ENCODE results near the gene TRIB2. TPM values are rescaled to one million over a fixed set of nuclear protein-coding genes. Genes with fewer than 3 reads are reported as not detected.

The TRIB2 gene
- polyA plus RNA-seq, 2 of the 4 experiments (the other 2 are of a cell fraction): 0.17 to 0.32 TPM

GRCh38 chr2:12734914-12735654 lies 18.3 kb downstream of the TRIB2 start:
- WGBS (ENCODE audit: missing lambda C conversion rate): 29% methylated on average over 12 of the region's 12 CpGs
- ATAC-seq (no peak), FAIRE-seq (no peak), DNase-seq (ENCODE audit: low read depth in 1 of 2, low spot score in 1 of 2) (no peak)
- Histone ChIP-seq H3K4me3 (no peak overlapping the region), H3K4me1 (no peaks in the 10 kb centered on the region), H3K27ac (no peak overlapping the region), H3K4me2 (no peak overlapping the region), H3K9me3 (no peaks in the 10 kb centered on the region)
- TF ChIP-seq NPAS2 (CRISPR knock-in tag; IDR thresholded peaks at IDR 0.05; ENCODE audit: borderline replicate concordance) (no peak), CHD4 (IDR thresholded peaks at IDR 0.05; ENCODE audit: borderline replicate concordance) (no peak), POLR2AphosphoS2 (conservative IDR thresholded peaks at IDR 0.05; ENCODE audit: low read length) (no peak), CBX8 (IDR thresholded peaks at IDR 0.05) (no peak), ESRRA (IDR thresholded peaks at IDR 0.05; ENCODE audit: borderline replicate concordance, low read length) (no peak), GATA3 (IDR thresholded peaks at IDR 0.05; ENCODE audit: borderline replicate concordance) (no peak), BHLHE40 (IDR thresholded peaks at IDR 0.05; ENCODE audit: low read depth, low read length) (no peak), EHMT2 (IDR thresholded peaks at IDR 0.05; ENCODE audit: low read depth) (no peak), RCOR1 (IDR thresholded peaks at IDR 0.05; ENCODE audit: low read depth, low read length) (no peak), ELK1 (IDR thresholded peaks at IDR 0.05; ENCODE audit: low read depth, low read length) (no peak), USF2 (IDR thresholded peaks at IDR 0.05) (no peak)
- TF ChIP-seq, protein P1, sequence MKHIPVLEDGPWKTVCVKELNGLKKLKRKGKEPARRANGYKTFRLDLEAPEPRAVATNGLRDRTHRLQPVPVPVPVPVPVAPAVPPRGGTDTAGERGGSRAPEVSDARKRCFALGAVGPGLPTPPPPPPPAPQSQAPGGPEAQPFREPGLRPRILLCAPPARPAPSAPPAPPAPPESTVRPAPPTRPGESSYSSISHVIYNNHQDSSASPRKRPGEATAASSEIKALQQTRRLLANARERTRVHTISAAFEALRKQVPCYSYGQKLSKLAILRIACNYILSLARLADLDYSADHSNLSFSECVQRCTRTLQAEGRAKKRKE (CRISPR knock-in tag; IDR thresholded peaks at IDR 0.05; ENCODE audit: low read depth): no peak
- POLR2A ChIA-PET: no interaction called here
- CTCF ChIA-PET: no interaction called here

DNA sequence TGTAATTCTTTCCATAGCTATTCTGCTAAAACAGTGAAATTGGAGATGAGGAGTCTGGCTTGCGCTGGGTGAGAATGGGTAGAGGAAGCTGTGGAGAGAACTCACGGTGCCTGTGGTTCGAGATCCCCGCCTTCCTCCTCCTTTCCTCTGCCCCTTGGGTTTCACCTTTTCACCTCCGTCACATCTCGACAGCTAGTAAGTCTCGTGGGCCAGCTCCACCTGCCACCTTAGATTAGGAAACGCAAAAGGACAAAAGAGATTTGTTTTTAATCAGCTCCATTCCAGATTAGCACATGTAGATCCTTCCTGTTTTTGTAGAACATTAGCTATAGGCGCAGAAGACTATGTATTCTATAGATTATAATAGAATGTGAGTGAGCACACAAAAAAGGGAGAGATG lies 20.6 kb downstream of the TRIB2 start:
- 18% methylated on average over 9 of the region's 9 CpGs for WGBS (ENCODE audit: missing lambda C conversion rate)
- no peak for ATAC-seq

GRCh38 chr2:12737738-12738485 lies 21.2 kb downstream of the TRIB2 start:
- FAIRE-seq (no peak), ATAC-seq (no peak), DNase-seq (ENCODE audit: low read depth in 1 of 2, low spot score in 1 of 2) (no peak)
- Histone ChIP-seq H3K27ac (no peak overlapping the region), H3K4me1 (no peaks in the 10 kb centered on the region), H3K9me3 (no peaks in the 10 kb centered on the region; the same call in 2 of the 3 replicates), H3K4me2 (no peak overlapping the region), H3K4me3 (no peak overlapping the region)
- 20% methylated on average over 11 of the region's 11 CpGs for WGBS (ENCODE audit: missing lambda C conversion rate)
- ChIA-PET POLR2A (no interaction called here), CTCF (interaction anchor here (1.1 kb wide), 1 partner anchor 23 kb away, joined by 4 read pairs; no protein-coding TSS in a partner anchor)
- TF ChIP-seq MAFK (IDR thresholded peaks at IDR 0.05; ENCODE audit: partially characterized antibody) (no peak), REST (IDR thresholded peaks at IDR 0.05) (no peak), RFX5 (IDR thresholded peaks at IDR 0.05) (no peak), HOXA7 (CRISPR knock-in tag; IDR thresholded peaks at IDR 0.05) (no peak), RNF2 (IDR thresholded peaks at IDR 0.05; ENCODE audit: borderline replicate concordance, low read depth) (no peak), BCL3 (IDR thresholded peaks at IDR 0.05) (no peak), TFCP2L1 (CRISPR knock-in tag; IDR thresholded peaks at IDR 0.05) (no peak), GATA3 (IDR thresholded peaks at IDR 0.05; ENCODE audit: borderline replicate concordance) (no peak)
- TF ChIP-seq, protein P1 (CRISPR knock-in tag; IDR thresholded peaks at IDR 0.05; ENCODE audit: low read depth): no peak
- TF ChIP-seq, protein P2, sequence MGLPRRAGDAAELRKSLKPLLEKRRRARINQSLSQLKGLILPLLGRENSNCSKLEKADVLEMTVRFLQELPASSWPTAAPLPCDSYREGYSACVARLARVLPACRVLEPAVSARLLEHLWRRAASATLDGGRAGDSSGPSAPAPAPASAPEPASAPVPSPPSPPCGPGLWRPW (IDR thresholded peaks at IDR 0.05): no peak

More for the DNA sequence above, 20.6 kb downstream of the TRIB2 start:
- Histone ChIP-seq H3K9me3 (no peaks in the 10 kb centered on the region; the same call in 2 of the 3 replicates), H3K27ac (no peak overlapping the region), H3K4me1 (no peaks in the 10 kb centered on the region), H3K4me2 (no peak overlapping the region), H3K4me3 (no peak overlapping the region)
- TF ChIP-seq CBX2 (IDR thresholded peaks at IDR 0.05; ENCODE audit: borderline replicate concordance, low read depth): no peak
- POLR2A ChIA-PET: no interaction called here
- FAIRE-seq (no peak), DNase-seq (ENCODE audit: low read depth in 1 of 2, low spot score in 1 of 2) (no peak)
- CTCF ChIA-PET: interaction anchor here (1.1 to 1.3 kb wide), 2 partner anchors 23 to 65 kb away, joined by 3 to 4 read pairs; no protein-coding TSS in a partner anchor

All from A549 (cell line).